Stimulated activated naive CD8-positive, alpha-beta T cell treated with anti-CD3 and anti-CD28 coated beads, Interleukin-15, Interleukin-2, amounts not matched to agents 100 U/mL and 50 U/mL, for 24 hours (primary cell): ENCODE data around the gene FADS2.

Source experiments
- ATAC-seq: fragments of 150-1000 bp; cut with Tn5 transposase; one replicate; pipeline ENCODE4 v1.10.0; 2021
- DNase-seq: peaks from one replicate; pipeline ENCODE4 v3.0.0; 2021

Gene FADS2

DNA sequence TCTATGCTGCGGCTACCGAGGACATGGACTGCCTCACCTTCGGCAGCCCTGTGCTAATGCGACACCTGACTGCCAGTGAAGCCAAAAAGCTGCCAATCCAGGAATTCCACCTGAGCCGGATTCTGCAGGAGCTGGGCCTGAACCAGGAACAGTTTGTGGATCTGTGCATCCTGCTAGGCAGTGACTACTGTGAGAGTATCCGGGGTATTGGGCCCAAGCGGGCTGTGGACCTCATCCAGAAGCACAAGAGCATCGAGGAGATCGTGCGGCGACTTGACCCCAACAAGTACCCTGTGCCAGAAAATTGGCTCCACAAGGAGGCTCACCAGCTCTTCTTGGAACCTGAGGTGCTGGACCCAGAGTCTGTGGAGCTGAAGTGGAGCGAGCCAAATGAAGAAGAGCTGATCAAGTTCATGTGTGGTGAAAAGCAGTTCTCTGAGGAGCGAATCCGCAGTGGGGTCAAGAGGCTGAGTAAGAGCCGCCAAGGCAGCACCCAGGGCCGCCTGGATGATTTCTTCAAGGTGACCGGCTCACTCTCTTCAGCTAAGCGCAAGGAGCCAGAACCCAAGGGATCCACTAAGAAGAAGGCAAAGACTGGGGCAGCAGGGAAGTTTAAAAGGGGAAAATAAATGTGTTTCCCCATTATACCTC lies 32.1 kb upstream of the FADS2 start:
- no peak for DNase-seq
- no peak for ATAC-seq

DNA sequence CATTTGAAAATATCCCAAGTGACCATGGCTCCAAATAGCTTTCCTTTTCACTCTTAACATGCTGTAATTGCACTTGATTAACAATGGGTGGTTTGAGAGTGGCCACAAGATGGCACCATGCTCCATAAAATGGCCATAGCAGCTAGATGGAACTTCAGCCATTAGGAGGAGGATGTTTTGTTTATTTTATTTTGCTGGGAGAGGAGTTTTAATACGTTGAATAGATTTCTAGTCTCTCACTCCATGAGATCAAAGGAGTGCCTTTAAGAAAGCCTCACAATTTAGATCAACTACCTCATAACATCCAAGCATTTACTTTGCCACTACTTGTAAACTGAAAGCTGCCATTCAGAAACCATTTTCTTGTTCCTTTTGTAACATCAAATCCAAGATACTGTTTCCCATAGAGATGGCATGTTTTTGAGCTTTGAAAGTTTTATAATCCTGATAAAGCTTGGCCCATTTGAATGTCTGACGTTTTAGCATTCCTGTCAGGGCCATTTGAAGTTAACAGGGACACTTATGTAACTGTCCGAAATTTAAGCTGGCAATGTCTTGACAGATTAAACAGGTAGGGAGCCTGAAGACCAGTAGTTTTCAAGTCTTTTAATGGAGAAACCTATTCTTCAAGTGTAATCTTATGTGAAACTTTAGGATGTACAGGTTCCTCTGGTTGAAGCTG lies 30.7 kb upstream of the FADS2 start:
- DNase-seq (peak; percentile 60), ATAC-seq (no peak)

DNA sequence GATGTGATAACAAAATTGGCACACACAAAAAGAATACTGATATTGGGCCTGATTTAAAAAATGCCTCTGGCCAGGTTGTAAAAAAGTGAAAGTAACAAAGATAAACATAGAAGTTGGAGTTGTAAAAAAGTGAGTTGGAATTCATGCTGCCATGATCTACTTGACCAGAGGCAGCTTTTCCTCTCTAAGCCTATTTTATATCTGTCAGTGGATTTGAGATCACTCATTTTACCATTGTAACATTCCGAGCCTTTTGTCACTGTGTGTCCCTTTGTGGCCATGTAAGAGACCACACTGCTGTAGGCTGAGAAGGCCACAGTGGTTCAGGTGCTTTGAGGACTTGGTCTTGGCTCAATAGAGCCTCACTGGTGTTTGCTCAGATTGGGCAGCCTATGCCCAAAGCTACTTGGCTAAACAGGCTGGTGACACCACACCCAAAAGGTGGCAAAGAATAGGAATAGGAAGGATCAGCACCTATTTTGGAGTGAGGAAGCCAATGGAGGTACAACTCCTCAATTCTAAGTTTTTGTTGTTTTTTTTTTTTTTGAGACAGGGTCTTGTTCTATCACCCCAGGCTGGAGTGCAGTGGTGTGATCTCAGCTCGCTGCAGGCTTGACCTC lies 28.3 kb upstream of the FADS2 start:
- no peak for DNase-seq
- ATAC-seq, result no peak

DNA sequence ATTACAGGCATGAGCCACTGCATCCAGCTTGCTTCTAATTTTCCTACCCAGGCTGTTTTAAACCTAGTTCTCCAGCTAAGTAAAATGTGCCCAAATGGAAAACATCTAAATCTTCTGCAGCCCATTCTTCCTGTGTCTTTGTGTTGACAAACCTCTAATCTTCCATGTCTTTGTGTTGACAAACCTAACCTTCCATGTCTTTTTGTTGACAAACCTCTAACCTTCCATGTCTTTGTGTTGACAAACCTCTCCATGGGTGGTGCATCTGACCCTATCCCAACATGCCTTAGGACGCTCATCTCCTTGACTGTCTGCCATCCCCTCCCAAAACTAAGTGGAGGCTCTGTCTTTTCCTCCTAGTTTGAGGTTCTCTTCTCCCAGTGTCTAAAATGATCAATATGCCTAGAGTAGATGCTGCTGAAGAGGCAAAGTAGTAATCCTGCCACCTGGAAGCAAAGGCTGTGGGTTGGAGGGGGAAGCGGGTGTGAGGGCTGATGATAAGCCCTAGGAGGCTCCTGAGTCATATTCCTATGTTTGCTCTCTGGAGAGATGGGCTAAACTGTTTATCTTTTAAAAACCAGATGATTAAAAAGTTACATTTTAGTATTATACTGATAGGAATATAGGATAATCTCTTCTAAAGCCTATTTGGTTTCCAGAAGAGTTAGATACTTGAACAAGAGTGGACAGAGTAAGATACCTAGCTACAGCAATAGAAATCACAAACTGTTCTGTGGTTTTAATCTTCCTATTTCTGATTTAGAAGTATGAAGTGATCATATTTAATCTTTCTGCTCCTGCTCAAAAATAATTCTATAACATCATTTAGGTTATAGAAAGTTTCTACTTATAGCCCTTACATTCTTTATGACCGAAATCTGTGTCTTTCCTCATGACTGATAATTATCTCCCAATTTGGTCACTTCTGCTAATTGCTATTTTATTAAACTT lies 27.5 kb upstream of the FADS2 start:
- DNase-seq, result no peak
- ATAC-seq, result no peak

DNA sequence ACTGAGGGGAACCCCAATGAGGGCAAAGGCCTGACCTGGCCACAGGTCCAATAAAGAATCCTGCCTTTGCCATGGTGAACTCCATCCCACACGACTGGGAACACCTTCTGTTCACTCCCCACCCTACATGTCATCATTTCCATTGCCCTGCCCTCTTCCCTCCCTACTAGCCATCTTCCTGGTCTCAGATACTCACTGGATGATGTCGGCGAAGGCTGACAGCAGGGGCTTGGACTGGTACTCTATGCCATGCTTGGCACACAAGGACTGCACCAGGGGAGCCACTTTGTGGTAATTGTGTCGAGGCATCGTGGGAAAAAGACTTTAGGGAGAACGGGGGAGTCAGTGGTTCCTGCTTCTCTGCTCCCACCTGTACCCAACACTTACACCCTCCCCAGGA lies 25.5 kb upstream of the FADS2 start:
- ATAC-seq, result no peak
- DNase-seq, result no peak

DNA sequence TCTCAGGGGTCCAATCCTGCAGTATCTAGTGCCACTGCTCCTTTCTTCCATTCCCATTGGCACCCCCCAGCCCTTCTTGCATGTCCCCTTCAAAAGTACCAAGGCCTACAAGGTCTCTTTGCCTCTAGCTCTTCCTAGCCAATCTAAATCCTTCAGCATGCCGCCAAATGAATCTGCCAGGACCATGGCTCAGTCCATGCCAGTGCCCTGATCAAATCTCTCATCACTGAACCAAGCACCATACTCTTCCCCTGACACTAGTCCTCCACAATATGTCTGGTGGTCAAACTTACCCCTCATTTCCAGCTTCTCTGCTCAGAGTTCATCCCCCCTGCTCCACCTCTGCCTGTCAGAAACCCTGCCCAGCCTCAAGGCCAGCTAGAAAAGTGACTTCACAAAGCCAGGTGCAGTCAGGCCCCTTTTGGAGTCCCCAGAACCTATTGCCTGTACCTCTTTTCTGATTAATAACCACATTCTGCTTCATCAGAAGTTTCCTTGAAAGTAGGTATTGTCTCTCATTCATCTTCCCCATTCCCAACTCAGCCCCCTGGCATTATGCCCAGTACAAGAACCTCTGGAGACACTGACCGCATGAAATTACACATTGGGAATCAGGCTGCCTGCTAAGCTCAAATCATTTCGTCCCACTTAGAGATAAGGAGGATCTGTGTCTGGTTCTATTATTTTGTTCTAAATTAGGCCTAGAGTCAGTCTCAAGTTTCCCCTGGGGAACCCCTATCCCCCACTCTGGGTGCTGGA lies 24.0 kb upstream of the FADS2 start:
- ATAC-seq (no peak), DNase-seq (no peak)

DNA sequence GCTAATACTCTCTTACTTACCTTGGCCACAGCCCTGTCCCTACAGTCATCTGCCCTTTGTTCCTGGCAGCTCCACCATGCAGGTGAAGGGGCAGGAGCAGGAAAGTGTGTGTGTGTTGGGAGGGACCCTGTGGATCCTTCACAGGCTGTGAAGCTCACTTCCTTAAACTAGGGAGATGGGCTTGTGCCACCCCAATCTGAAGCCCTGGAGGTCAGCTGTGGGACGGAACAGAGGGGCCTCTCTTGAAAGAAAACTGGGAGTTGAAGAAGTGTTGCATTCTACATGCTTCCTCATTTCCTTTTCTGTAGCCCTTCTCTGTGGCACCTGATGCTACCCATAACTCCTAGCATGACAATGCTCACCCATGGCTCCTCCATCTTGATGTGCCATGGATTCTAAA lies 23.0 kb upstream of the FADS2 start:
- no peak for ATAC-seq
- no peak for DNase-seq

DNA sequence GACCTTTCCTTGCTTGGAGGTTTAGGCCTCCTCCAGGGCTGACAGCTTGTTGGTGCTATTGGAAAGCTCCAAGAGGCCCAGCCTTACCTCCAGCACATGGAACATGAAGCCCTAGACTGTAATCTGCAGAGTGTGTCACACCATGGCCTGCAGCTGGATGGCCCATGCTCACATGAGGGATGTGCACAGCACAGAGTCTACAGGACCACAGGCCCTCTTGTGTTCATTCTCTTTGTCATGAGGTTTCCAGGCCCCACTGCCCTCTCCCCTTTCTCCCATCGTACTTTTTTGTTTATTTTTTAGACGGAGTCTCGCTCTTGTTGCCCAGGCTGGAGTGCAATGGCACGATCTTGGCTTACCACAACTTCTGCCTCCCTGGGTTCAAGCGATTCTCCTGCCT lies 21.3 kb upstream of the FADS2 start:
- no peak for ATAC-seq
- DNase-seq, result no peak

DNA sequence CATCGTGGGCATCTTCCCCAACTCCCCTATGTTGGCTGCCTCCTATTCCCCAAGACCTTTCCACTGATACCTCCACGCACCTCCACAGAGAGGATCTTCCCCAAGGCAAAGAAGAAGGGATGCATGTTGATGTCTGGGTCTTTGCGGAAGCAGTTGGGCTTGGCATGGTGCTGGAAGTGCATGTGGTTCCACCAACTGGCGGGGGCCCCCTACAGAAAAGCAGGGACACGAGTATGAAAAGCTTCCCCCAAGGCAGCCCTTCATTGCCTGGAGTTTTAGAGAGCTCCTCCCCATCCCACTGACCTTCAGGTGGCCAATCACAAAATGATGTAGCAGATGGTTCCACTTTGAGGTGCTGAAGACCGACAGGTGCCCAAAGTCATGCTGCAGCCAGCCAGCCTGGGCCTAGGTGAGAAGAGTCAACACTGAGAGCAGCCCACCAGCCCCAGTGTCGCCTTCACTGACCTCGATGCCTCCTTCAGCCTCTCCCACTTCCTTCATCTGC lies 17.4 kb upstream of the FADS2 start:
- DNase-seq (no peak), ATAC-seq (no peak)

DNA sequence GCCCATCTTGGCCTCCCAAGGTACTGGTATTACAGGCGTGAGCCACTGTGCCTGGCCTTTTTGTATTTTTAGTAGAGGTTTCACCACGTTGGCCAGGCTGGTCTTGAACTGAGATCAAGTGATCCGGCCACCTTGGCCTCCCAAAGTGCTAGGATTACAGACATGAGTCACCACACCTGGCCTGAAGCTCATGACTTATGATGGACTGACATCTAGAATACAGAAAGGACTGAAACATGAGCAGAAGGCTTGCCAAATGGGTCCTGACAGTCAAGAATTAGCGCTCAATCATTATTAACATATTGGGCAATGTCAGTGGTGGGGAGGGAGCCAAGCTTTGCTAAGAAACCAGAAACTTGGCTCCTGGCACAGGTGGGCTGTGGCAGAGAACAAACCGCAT lies 16.3 kb upstream of the FADS2 start:
- ATAC-seq (no peak), DNase-seq (no peak)

DNA sequence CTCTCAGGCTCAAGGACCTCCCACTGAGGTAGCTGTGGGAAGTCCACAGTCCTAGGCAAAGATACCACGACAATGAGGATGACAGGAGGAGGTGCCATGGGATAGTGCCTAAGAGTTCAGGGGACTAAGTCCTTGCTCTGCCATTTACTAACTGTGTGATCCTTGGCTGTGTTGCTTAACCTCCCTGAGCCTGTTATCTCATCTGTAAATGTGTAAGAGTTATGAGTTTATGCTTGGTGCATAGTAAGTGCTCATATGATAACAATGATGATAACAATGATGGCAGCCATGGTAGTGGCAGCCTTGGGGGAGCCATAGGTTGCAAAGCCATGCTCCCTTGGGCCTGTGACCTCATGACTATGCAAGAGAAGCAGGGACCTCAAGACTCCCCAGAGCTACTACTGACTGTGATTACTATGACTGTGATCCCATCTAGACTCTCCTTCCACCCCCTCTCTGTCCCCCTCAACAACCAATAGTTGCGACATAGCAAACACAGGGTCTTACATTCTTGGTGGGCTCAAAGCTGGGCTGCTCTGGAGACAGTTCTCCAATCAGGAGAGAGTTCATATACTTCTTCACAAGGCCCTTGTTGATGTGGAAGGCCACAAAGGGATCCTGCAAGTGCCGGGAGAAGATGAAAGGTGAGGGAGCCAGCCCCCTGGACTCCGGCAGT lies 15.2 kb upstream of the FADS2 start:
- ATAC-seq (no peak), DNase-seq (no peak)

DNA sequence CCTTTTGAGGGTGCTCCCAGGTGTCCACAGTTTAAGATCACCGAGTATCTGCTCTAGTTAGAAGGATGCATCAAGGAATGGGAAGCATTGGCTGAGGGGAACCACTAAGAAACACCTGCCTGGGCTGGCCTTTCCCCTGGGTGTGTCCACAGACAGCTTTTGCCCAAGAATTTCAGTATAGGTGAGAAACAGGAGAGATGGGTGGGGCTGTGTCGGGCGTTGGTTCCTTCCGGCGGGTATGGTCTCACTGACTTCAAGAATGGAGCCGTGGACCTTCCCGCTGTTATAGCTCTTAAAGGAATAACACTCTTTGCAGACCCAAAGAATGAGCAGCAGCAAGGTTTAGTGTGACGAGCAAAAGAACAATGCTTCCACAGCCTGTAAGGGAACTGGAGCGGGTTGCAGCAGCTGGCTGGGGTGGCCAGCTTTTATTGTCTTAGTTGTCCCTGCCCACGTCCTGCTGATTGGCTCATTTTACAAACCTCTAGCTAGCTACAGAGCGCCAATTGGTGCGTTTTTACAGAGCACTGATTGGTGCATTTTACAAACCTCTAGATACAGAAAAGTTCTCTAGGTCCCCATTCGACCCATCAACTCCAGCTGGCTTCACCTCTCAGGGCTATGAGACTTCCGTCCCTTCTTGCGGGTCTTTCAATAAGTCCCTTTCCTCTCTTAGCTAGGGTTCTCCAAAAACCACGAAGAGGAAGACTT lies 13.7 kb upstream of the FADS2 start:
- DNase-seq (no peak), ATAC-seq (no peak)

DNA sequence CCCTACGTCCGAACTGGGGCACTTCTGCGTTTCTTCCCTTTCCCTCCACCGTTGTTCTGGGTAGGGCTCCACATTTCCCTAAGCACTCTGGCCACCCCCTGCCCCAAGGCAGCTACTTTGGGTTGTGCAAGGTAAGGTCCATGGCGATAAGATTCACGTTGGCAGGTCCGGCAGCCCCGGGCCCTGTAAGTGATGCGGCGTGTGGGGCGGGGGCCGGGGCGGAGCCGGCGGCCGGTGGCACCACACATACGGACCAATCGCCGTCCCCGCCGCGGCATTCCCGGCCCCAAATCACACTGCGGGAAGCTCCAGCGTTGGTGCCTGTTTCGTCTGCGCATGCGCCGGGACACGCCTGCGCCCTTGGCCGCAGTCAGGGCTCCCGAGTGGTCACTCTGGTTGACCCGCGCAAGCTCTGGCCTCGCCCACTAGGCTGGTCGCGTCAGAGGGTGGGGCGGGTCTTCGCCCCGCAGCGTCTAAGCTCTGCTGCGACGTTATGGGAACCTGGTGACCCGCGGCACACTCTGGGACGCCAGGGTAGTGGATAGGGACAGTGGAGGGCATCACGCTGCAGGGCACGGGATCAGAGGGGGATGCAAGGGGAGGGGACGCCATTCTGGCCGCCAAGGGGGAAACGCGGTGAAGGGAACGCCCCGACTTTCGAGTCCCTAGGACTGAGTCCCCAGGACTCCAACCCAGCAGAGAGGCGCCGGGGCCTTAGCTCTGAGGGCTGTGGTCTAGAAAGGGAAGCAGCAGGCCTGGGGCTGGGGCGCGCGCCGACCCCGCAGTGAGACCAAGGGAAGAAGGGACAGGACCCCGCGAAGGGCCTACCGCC lies 12.9 kb upstream of the FADS2 start:
- ATAC-seq (peak; percentile 45), DNase-seq (peak; percentile 71)

DNA sequence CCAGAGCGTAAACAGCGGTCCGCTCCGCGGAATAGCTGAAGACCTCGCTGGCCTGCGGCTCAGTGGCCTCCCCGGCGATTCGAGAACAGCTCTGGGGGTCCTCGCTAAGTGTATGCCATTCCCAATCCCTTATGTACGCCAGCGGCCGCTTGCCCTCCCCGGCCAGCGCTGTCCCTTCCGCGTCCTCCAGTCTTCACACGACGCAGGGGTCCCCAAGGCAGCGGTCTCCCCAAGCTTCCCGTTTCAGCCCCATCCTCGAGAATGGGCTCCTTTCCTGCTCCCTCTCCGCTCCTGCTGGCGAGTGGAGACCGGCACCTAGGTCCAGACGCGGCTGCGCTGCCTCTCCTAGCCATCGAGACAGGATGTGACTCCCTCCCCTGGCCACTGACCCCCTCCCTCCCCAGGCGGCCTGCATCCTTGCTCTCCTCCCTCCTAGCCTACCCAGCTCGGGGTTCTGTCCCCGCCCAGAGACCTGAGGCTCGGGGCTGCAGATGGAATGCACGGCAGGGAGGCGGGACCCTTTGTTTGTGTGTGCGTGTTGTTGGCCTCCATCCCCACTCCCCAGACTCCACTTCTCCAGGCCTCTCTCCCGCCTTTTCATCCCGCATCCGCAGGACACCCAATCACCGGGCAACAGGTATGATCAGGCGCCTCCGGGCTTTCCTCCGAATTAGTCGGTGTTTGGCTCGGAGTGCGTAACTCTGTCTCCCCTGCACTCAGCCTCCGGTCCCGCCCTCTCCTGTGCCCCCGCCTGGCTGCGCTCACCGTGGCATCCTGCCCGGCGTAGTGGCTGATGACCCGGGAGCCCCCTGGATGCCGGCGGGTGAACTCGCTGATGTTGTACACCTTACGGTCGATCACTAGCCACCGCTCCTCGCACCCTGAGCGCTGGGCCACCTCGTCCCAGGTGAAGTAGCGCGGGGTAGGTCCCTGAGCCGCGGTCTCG lies 12.0 kb upstream of the FADS2 start:
- peak; percentile 72 for DNase-seq
- ATAC-seq, result peak; percentile 76

DNA sequence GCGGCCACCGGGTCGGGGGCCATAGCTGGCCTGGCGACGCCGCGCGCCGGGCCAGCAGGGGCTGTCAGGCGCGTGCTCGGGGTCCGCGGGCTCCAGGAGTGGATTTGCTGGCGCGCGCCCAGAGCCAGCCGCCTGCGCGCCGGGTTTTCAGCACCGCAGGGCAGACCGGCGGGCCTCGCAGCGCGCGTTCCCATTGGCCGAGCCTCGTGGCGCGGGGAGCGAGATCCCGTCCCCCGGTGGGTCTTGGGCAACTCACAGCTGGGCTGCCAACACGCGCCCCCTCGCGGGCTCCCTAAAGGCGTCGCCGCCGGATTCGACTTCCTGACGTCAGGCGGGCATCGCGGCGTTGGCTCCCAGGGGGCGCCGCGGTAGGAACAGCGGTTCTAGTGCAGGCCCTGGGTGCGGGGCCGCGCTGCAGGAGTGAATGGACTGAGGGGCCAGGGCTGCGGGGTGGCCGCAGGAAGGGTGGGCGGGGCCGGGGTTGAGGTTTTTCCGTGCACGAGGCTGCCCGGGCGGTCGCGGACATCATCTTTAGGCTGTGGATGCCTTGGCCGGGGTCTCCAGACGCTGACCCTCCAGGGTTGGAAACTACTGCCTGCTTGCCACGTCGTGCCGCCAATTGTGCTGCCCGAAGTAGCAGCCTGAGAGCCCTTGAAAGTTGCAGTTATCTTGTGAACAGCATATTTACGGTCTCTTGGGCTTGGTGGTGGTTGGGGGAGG lies 11.2 kb upstream of the FADS2 start, which contains the start of gene FADS1:
Gene FADS1, minus strand, starts transcription at position 268 of the 720 bp plus-strand sequence. Its CDS starts 74 bp downstream, at position 194.
- DNase-seq (peak; percentile 87), ATAC-seq (peak; percentile 70)

DNA sequence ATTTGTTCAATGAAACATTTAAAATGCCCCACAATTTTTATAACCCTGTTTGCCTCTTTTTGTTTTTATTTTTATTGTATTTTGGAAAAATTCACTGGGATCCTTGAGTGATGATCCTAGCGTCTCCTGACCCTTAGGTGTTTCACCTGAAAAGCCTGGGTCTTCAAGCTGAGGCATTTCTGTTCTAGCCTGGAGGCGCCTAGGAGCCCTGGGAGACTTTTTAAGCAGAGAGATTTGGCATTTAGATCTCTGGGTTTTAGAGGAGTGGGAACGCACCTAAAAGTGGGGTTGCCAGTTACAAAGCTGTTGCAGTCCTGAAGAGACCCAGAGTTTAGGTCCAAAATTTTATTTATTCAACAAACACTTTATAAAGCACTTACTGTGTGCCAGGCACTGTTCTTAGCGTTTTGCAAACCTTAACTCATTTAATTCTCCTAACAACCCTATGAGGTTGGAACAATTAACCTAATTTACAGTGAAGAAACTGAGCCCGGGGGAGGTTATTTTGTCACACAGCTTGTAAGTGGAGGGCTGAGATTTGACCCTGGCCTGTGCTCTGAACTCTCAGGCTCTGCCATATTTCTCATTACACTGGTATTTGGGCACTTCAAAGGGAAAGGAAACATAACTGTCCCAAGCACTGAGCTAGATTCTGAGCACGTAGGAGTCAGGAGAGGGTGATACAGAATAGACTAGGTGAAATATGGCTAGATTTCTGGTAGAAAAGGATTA lies 10.5 kb upstream of the FADS2 start:
- ATAC-seq (no peak), DNase-seq (no peak)

DNA sequence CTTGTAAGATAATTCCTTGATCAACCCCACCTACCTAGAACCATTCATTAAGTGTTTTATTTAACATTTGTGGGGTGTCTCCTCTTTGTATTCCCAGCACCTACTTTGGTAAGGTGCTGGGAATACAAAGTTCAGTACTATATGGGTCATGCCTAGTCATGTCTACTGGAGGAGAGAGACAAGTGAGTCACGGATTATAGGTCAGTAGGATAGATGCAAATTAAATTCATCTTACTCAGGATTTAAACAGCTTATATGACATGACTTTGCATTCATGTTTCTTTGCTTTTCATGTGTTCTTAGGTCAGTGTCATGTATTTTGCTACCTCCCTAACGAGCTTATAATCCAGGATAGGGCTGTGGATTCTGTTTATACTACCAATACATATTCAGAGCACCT lies 7.9 kb upstream of the FADS2 start:
- DNase-seq (no peak), ATAC-seq (no peak)
